Keratinocyte (primary cell): ENCODE results near the gene AMBRA1.

ENCODE experiments used
- EZH2 ChIP-seq: IDR thresholded peaks from one replicate; pipeline ENCODE4 v1.6.1; 2012; ENCODE audit warnings: inconsistent platforms, mild to moderate bottlenecking, low read length, moderate library complexity
- TF ChIP-seq, protein P1 (sequence below), 3 experiments: IDR thresholded peaks in 1 of 3; conservative IDR thresholded peaks in 1 of 3; optimal IDR thresholded peaks in 1 of 3; 2 replicates in 2 of 3; 3 replicates in 1 of 3; pipeline versions ENCODE3 to v1.5.1; 2011; ENCODE audit warnings: low read length in 3 of 3, mild to moderate bottlenecking in 3 of 3, moderate library complexity in 2 of 3, control low read depth in 1 of 3, inconsistent platforms in 1 of 3; ENCODE audit not compliant: insufficient read depth in 2 of 3; ENCODE audit errors: extremely low read depth in 1 of 3

DNA sequence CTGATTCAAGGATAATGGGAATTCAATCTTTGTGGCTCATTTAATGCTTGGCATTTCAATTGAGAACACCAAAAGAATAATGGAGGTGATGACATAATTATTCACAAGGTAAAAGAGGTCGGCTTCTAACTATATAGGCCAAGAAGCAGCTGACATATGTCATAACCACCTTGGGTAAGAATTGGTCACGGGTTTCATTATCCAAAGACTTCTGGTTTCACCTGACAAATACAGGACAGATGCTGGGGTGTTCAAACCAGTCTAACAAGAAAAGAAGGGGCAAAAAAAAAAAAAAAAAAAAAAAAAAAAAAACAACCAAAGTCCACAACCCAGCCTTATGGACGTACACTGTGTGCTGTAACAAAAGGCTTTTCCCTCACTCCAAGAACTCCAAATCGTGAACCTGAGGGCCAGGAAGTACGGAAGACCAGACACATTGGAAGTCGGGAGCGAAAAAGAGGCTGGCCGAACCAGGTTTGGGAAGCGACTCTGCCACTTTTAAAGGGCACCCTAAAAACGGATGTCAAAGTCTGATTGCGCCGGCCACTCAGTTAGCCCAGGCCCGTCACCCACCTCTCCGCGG, 22.8 kb upstream of the AMBRA1 start:
- TF ChIP-seq, protein P1, sequence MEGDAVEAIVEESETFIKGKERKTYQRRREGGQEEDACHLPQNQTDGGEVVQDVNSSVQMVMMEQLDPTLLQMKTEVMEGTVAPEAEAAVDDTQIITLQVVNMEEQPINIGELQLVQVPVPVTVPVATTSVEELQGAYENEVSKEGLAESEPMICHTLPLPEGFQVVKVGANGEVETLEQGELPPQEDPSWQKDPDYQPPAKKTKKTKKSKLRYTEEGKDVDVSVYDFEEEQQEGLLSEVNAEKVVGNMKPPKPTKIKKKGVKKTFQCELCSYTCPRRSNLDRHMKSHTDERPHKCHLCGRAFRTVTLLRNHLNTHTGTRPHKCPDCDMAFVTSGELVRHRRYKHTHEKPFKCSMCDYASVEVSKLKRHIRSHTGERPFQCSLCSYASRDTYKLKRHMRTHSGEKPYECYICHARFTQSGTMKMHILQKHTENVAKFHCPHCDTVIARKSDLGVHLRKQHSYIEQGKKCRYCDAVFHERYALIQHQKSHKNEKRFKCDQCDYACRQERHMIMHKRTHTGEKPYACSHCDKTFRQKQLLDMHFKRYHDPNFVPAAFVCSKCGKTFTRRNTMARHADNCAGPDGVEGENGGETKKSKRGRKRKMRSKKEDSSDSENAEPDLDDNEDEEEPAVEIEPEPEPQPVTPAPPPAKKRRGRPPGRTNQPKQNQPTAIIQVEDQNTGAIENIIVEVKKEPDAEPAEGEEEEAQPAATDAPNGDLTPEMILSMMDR (optimal IDR thresholded peaks at IDR 0.05 in 1 of 3, IDR thresholded peaks at IDR 0.05 in 1 of 3, conservative IDR thresholded peaks at IDR 0.05 in 1 of 3; ENCODE audit: extremely low read depth in 1 of 3, insufficient read depth in 2 of 3, low read length in 3 of 3) = no peak
- TF ChIP-seq EZH2 = no peak
